ENCODE results near the gene CPZ. TPM values are rescaled to one million over a fixed set of nuclear protein-coding genes. Genes with fewer than 3 reads are reported as not detected.

The CPZ gene
- total RNA-seq, 1 experiment from 2014 or later, result 26.9 TPM

DNA sequence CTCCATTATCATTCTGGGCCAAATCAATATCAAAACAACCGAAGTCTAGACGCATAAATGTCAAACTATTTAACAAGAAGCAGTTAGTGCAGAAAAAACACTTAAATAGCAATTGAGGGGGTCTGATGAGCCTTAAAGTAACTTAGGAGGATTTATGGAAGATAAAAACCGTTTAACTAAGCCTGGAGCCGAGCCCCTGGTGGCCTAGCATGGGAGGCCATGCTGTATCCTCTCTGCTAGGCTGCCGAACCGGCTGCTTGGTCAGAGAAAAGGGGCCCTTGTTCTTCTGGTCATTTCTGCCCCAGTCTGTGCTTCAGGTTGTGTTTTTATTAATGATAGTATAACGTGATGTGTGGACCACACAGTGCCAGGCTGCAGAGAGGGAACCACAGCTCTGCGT lies 72.4 kb downstream of the CPZ start (continued):
- TF ChIP-seq TEAD4 (CRISPR knock-in tag; IDR thresholded peaks at IDR 0.05), result no peak
- no peak for TF ChIP-seq ETV6 (CRISPR knock-in tag; IDR thresholded peaks at IDR 0.05)
- TF ChIP-seq SOX15 (CRISPR knock-in tag; IDR thresholded peaks at IDR 0.05), result no peak

DNA sequence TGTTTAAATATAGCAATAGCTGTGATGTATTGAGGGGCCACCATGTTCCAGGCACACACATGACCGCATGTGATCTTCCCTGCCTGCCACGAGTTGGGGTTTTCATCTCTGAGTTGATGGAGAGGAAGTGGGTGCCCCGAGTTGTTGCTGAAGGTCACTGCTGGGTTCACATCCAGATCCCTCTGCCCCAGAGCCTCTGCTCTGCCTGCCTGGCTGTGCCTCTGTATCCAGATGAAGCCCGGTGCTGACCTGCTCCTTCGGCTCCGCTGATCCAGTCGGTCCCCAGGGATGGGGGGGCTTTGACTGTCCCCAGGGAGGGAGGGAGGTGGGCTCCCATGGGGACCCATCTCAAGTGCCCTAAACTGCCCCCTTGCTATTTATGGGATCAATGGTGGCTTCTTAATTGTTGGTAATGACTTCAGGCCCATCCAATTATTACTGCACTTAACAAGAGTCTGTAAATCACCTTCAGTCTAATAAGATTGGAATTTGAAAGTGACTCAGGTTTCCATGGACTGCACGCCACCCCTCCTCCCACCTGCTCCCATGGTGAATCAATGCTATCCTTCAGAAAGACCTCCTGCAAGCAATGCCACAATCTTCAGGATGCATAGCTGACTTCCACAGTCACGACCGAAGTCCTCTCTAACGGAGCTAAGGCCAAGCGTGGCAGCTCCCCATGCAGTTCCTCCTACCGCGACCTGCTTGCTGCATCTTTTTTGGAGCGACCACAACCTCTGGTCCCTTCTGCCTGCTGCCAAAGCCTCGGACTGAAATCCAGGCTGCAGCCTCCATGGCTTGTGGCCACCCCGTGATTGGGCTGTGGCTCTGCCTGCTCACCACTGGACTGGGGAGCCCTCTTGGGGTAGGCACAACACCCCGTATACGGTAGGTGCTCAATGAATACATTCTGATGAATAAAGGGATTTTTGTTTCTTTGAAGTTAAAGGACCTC lies 73.1 kb downstream of the CPZ start:
- no peak overlapping the region for H3K4me3 Mint-ChIP-seq
- no peak overlapping the region for H3K27ac Mint-ChIP-seq
- ChIA-PET POLR2A (no interaction called here), CTCF (interaction anchor here (1.6 kb wide), 1 partner anchor 252 kb away, joined by 7 read pairs; no protein-coding TSS in a partner anchor)
- peaks cover 7% of the 10 kb centered on the region for H3K9me3 Mint-ChIP-seq
- peaks cover 37% of the 10 kb centered on the region for H3K27me3 Mint-ChIP-seq (ENCODE audit: low read depth)
- peaks cover 13% of the 10 kb centered on the region for H3K4me1 Mint-ChIP-seq
- no peaks in the 10 kb centered on the region for H3K36me3 Mint-ChIP-seq
- DNase-seq (ENCODE audit: low spot score) (no peak), ATAC-seq (no peak)
- TF ChIP-seq, protein P1, sequence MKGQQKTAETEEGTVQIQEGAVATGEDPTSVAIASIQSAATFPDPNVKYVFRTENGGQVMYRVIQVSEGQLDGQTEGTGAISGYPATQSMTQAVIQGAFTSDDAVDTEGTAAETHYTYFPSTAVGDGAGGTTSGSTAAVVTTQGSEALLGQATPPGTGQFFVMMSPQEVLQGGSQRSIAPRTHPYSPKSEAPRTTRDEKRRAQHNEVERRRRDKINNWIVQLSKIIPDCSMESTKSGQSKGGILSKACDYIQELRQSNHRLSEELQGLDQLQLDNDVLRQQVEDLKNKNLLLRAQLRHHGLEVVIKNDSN (CRISPR knock-in tag; IDR thresholded peaks at IDR 0.05), result no peak
- TF ChIP-seq, protein P2, sequence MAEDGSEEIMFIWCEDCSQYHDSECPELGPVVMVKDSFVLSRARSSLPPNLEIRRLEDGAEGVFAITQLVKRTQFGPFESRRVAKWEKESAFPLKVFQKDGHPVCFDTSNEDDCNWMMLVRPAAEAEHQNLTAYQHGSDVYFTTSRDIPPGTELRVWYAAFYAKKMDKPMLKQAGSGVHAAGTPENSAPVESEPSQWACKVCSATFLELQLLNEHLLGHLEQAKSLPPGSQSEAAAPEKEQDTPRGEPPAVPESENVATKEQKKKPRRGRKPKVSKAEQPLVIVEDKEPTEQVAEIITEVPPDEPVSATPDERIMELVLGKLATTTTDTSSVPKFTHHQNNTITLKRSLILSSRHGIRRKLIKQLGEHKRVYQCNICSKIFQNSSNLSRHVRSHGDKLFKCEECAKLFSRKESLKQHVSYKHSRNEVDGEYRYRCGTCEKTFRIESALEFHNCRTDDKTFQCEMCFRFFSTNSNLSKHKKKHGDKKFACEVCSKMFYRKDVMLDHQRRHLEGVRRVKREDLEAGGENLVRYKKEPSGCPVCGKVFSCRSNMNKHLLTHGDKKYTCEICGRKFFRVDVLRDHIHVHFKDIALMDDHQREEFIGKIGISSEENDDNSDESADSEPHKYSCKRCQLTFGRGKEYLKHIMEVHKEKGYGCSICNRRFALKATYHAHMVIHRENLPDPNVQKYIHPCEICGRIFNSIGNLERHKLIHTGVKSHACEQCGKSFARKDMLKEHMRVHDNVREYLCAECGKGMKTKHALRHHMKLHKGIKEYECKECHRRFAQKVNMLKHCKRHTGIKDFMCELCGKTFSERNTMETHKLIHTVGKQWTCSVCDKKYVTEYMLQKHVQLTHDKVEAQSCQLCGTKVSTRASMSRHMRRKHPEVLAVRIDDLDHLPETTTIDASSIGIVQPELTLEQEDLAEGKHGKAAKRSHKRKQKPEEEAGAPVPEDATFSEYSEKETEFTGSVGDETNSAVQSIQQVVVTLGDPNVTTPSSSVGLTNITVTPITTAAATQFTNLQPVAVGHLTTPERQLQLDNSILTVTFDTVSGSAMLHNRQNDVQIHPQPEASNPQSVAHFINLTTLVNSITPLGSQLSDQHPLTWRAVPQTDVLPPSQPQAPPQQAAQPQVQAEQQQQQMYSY (CRISPR knock-in tag; IDR thresholded peaks at IDR 0.05), result no peak
- TF ChIP-seq, protein P3, sequence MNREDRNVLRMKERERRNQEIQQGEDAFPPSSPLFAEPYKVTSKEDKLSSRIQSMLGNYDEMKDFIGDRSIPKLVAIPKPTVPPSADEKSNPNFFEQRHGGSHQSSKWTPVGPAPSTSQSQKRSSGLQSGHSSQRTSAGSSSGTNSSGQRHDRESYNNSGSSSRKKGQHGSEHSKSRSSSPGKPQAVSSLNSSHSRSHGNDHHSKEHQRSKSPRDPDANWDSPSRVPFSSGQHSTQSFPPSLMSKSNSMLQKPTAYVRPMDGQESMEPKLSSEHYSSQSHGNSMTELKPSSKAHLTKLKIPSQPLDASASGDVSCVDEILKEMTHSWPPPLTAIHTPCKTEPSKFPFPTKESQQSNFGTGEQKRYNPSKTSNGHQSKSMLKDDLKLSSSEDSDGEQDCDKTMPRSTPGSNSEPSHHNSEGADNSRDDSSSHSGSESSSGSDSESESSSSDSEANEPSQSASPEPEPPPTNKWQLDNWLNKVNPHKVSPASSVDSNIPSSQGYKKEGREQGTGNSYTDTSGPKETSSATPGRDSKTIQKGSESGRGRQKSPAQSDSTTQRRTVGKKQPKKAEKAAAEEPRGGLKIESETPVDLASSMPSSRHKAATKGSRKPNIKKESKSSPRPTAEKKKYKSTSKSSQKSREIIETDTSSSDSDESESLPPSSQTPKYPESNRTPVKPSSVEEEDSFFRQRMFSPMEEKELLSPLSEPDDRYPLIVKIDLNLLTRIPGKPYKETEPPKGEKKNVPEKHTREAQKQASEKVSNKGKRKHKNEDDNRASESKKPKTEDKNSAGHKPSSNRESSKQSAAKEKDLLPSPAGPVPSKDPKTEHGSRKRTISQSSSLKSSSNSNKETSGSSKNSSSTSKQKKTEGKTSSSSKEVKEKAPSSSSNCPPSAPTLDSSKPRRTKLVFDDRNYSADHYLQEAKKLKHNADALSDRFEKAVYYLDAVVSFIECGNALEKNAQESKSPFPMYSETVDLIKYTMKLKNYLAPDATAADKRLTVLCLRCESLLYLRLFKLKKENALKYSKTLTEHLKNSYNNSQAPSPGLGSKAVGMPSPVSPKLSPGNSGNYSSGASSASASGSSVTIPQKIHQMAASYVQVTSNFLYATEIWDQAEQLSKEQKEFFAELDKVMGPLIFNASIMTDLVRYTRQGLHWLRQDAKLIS (CRISPR knock-in tag; IDR thresholded peaks at IDR 0.05; ENCODE audit: borderline replicate concordance), result no peak
- TF ChIP-seq RELA (CRISPR knock-in tag; IDR thresholded peaks at IDR 0.05; ENCODE audit: borderline replicate concordance) (no peak), ETV6 (CRISPR knock-in tag; IDR thresholded peaks at IDR 0.05) (no peak), ZBTB21 (CRISPR knock-in tag; IDR thresholded peaks at IDR 0.05; ENCODE audit: borderline replicate concordance) (no peak), NR2C2 (CRISPR knock-in tag; IDR thresholded peaks at IDR 0.05) (no peak), ZNF396 (CRISPR knock-in tag; IDR thresholded peaks at IDR 0.05; ENCODE audit: borderline replicate concordance) (no peak), ZNF232 (CRISPR knock-in tag; IDR thresholded peaks at IDR 0.05) (no peak), JAZF1 (CRISPR knock-in tag; IDR thresholded peaks at IDR 0.05) (no peak), ELF4 (CRISPR knock-in tag; IDR thresholded peaks at IDR 0.05; ENCODE audit: low read depth) (no peak), HMGA2 (CRISPR knock-in tag; IDR thresholded peaks at IDR 0.05) (no peak)
- TF ChIP-seq, protein P4, sequence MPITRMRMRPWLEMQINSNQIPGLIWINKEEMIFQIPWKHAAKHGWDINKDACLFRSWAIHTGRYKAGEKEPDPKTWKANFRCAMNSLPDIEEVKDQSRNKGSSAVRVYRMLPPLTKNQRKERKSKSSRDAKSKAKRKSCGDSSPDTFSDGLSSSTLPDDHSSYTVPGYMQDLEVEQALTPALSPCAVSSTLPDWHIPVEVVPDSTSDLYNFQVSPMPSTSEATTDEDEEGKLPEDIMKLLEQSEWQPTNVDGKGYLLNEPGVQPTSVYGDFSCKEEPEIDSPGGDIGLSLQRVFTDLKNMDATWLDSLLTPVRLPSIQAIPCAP (CRISPR knock-in tag; IDR thresholded peaks at IDR 0.05), result no peak
- TF ChIP-seq, protein P5, sequence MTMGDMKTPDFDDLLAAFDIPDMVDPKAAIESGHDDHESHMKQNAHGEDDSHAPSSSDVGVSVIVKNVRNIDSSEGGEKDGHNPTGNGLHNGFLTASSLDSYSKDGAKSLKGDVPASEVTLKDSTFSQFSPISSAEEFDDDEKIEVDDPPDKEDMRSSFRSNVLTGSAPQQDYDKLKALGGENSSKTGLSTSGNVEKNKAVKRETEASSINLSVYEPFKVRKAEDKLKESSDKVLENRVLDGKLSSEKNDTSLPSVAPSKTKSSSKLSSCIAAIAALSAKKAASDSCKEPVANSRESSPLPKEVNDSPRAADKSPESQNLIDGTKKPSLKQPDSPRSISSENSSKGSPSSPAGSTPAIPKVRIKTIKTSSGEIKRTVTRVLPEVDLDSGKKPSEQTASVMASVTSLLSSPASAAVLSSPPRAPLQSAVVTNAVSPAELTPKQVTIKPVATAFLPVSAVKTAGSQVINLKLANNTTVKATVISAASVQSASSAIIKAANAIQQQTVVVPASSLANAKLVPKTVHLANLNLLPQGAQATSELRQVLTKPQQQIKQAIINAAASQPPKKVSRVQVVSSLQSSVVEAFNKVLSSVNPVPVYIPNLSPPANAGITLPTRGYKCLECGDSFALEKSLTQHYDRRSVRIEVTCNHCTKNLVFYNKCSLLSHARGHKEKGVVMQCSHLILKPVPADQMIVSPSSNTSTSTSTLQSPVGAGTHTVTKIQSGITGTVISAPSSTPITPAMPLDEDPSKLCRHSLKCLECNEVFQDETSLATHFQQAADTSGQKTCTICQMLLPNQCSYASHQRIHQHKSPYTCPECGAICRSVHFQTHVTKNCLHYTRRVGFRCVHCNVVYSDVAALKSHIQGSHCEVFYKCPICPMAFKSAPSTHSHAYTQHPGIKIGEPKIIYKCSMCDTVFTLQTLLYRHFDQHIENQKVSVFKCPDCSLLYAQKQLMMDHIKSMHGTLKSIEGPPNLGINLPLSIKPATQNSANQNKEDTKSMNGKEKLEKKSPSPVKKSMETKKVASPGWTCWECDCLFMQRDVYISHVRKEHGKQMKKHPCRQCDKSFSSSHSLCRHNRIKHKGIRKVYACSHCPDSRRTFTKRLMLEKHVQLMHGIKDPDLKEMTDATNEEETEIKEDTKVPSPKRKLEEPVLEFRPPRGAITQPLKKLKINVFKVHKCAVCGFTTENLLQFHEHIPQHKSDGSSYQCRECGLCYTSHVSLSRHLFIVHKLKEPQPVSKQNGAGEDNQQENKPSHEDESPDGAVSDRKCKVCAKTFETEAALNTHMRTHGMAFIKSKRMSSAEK (CRISPR knock-in tag; IDR thresholded peaks at IDR 0.05; ENCODE audit: borderline replicate concordance), result no peak
- TF ChIP-seq, protein P6, sequence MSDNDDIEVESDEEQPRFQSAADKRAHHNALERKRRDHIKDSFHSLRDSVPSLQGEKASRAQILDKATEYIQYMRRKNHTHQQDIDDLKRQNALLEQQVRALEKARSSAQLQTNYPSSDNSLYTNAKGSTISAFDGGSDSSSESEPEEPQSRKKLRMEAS (CRISPR knock-in tag; IDR thresholded peaks at IDR 0.05), result no peak
- TF ChIP-seq, protein P7, sequence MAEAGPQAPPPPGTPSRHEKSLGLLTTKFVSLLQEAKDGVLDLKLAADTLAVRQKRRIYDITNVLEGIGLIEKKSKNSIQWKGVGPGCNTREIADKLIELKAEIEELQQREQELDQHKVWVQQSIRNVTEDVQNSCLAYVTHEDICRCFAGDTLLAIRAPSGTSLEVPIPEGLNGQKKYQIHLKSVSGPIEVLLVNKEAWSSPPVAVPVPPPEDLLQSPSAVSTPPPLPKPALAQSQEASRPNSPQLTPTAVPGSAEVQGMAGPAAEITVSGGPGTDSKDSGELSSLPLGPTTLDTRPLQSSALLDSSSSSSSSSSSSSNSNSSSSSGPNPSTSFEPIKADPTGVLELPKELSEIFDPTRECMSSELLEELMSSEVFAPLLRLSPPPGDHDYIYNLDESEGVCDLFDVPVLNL (CRISPR knock-in tag; IDR thresholded peaks at IDR 0.05; ENCODE audit: borderline replicate concordance, low read depth), result no peak
- TF ChIP-seq, protein P8, sequence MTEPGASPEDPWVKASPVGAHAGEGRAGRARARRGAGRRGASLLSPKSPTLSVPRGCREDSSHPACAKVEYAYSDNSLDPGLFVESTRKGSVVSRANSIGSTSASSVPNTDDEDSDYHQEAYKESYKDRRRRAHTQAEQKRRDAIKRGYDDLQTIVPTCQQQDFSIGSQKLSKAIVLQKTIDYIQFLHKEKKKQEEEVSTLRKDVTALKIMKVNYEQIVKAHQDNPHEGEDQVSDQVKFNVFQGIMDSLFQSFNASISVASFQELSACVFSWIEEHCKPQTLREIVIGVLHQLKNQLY (CRISPR knock-in tag; IDR thresholded peaks at IDR 0.05), result no peak
